Right ventricle myocardium superior (tissue), 1 donor: Measurements from ENCODE around the gene TBCE. TPM values are rescaled to one million over a fixed set of nuclear protein-coding genes. Genes with fewer than 3 reads are reported as not detected.

Experiments
- ATAC-seq: fragments of 200-7000 bp; cut with Tn5 transposase; one replicate; pipeline ENCODE4 v1.9.1; 2020; ENCODE audit warnings: mild to moderate bottlenecking; ENCODE audit not compliant: poor library complexity
- DNase-seq: peaks from one replicate; pipeline ENCODE4 v3.0.0-alpha.2; 2020
- intact Hi-C: fragments of 100-400 bp; cut with DNase I; formaldehyde crosslinking; loops from one replicate; pipeline ENCODE4 v1.11.2; 2022
- total RNA-seq: library from RNA; stranded (reverse); fragmentation: NEBNext Ultra II Directional; extraction: Animal tissue kit (Norgen Biotek cat#: 25700); gene quantifications from one replicate; pipeline ENCODE4 v1.2.1, GENCODE V29; 2021
- donor health status: DM: no; HTN: yes; CAD: no; lungs with severe emphysema.

The TBCE gene
- total RNA-seq, 1 donor from 2014 or later, result 15.7 TPM

DNA sequence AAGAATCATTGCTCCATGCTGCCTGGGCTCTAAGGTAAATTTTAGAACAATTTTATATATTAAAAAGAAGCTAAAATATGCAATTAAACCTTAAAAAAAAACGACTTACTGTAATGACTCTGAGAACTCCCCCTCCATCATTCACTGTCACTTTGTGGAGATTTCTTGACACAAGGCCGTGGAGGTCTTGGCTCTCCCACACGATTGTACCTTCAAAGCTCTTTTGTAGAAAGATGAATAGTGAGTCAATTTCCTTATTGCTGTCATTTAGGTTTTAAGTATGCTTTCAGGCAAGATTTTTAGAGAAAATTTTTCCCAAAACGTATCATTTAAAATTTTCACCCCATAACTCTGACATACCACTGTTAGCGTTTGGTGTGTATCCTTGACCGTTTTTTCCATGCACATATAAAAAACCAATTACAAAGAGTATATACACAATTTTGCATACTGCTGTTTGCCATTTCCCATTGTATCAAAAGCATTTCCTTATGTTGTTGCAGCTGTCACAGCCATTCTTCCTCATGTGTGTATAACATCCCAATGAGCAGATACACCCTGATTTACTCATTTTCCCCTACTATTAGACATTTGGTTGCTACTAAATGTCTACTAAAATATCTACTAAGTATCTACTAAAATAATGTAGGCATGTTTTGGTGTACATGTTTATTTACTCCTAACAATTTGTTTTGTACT is 103.7 kb downstream of the TBCE start:
- ATAC-seq, result no peak
- intact Hi-C loops, result no loop called here
- DNase-seq, result no peak

DNA sequence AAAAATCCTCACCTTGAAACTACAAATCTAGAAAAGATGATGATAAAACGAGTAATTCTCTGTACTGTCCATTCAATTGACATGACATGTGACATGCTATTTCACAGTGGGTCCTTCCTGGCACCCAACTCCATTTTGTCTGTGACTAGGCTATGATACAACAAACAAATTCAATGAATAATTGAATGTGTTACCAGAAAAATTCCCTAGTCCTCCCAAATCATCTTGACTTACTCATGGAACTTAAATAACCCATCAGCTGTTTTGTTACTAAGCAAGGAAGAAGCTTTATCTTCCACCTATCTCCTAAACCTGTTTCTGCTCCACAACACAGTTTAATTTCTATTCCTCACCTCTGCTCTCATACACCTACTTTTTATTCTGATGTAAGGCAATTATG is 106.6 kb downstream of the TBCE start:
- intact Hi-C loops, result no loop called here
- DNase-seq (no peak), ATAC-seq (no peak)

DNA sequence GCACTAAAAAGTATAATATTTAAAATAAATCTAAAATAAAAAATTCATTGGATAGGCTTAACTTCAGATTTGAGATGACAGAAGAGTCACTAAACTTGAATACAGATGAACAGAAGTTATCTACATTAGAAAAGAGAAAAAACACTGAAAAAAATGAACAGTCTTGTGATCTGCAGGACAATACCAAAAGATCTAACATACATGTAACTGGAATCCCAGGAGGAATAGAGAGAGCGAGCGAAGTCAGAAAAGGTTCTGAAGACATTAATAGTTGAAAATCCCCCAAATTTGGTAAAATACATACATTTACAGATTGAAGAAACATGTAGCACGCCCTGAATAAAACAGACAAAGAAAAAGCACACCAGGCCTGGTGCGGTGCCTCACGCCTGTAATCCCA is 115.9 kb downstream of the TBCE start:
- DNase-seq (no peak), ATAC-seq (no peak)
- intact Hi-C loops, result no loop called here

DNA sequence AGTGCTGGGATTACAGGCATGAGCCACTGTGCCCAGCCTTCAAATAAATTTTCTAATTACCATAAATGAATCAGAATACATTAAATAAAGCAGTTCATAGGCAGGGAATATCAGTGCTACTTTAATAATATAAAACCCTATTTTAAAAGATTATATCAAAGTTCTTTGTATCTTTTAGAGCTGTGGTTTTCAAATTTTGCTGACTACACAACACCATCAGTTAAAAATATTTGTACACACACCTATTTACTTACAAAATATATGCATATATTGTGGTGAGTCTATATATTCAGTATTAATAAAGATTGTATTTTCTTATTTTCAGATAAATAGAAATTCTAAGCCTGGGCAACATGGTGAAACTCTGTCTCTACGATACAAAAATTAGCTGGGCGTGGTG is 118.3 kb downstream of the TBCE start:
- intact Hi-C loops, result no loop called here
- ATAC-seq (no peak), DNase-seq (no peak)

DNA sequence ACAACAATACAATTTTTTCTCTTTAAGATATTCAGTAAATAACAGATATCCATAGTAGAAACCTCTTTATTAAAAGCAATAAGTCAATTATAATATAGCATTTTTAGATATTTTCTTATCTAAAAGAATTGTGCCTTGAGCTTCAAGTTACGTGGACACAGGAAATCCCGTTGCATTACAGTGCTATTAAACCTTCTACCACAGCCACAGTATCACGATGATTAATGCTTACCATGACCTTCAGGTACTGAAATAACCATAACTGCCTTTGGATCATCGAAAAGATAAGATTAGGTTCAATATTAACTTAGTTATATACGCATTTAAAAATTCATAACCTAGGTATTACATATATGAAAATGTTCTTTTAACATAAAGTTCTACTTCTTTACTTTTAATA is 119.1 kb downstream of the TBCE start:
- intact Hi-C loops, result no loop called here
- ATAC-seq (no peak), DNase-seq (no peak)

DNA sequence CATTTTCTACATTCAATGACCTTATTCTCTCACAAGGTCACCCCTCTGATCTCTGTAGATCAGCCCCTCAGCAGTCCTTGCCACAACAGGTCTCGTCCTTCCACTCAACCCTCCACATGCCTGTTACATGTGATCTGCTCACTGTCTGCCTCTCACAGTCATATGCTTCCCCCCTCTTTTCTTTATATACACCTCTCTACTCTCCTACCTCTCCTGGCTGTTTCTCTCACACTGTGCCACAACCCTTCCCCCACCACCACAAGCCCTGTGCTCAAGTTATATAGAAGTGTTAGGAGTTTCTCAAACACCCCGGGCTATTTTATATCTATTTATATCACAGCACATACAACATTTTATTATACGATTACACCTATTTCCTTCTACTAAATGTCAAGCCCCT is 124.4 kb downstream of the TBCE start:
- ATAC-seq, result no peak
- intact Hi-C loops, result no loop called here

DNA sequence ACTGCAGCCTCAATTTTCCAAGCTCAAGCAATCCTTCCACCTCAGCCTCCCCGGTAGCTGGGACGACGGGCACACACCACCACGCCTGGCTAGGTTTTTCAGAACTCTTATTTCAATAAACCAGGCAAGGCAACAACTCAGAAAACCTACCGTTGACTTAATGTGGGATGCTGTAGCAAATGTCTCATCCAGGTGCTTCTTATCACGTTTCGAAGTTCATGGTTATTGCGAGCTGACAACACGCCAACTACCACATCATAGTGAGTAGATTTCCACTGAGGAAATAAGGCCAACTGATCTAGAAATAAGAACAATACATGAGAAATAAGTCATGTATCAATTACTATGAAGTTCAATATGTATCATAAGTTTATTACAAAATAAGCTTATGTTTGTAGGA is 127.3 kb downstream of the TBCE start:
- ATAC-seq (no peak), DNase-seq (no peak)
- intact Hi-C loops, result no loop called here

More for the DNA sequence above, 124.4 kb downstream of the TBCE start:
- DNase-seq, result no peak

DNA sequence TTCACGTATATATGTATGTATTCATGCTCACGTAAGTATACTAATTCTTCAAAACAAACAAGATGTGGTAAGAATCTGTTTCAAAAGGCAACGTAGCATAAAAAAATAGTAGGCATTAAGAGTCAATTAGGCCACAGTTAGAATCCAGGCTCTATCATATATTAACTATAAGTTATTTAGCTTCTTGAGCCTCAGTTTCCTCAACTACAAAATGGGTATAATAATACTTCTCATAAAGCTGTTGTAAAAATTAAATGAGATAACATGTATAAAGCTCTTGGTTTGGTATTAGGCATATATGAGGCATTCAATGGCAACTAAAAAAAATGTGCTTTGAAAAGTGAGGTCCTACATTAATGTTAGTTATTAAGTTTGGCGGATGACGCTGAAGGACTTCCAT is 127.8 kb downstream of the TBCE start:
- intact Hi-C loops, result no loop called here
- DNase-seq (no peak), ATAC-seq (no peak)

DNA sequence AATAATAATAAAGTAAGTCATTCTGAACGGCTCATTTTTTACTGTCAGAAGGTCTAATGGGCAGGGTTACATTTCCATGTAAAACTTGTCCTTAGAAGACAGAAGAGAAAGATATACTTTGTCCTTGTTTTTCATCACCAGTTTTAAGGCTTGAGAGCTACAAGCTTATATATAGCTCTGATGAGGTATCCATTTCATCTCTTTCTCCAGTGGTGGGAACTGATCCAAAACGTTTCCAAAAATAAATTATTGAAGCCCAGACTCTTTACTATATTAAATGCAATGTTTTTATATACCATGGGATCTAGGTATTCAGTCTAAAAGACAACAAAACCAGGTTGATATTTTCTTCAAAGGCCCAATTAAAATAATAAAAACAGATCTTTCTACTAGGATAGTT is 128.3 kb downstream of the TBCE start:
- no peak for DNase-seq
- intact Hi-C loops, result no loop called here
- ATAC-seq, result peak; percentile 28

DNA sequence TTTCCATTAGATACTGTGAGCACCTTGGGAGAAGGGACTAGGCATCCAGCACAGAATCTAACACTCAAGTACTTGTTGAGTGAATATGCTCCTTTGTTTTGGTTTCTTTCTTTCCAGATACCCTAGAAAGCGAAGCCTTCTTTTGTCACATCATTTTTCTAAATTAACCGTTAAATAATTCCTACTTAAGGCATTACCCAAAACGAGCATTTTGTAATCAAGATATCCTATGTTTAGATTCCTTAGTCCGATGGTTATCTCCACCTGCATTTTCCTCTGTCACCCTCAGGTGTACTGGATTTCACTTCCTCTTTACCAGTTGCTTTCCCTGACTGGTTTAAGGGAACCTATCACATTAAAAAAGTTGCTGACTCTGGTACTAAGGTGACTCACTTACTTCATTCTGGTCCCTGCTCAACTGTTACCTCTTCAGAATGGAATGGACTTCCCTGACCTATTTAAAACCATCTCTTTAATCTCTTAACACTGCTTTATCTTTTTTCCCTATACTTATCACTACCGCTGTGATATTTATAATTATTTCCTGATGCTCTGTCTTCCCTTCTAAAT is 133.8 kb downstream of the TBCE start:
- intact Hi-C loops, result no loop called here
- no peak for DNase-seq
- no peak for ATAC-seq

Other genes with a start within 250 kb of the TBCE start
- 76.7 TPM for gene TOMM20, start 238.6 kb upstream of the TBCE start, total RNA-seq
- 50.1 TPM for gene RBM34, start 206.2 kb upstream of the TBCE start, total RNA-seq
- gene ARID4B, start 39.2 kb upstream of the TBCE start, total RNA-seq, result 14.8 TPM
- 31.4 TPM for gene GGPS1, start 38.9 kb upstream of the TBCE start, total RNA-seq
- 22.4 TPM for gene B3GALNT2, start 137.0 kb downstream of the TBCE start, total RNA-seq